ENCODE results near the gene FGL2. TPM values are rescaled to one million over a fixed set of nuclear protein-coding genes. Genes with fewer than 3 reads are reported as not detected.

FGL2 gene
- total RNA-seq, 2 experiments from 2014 or later: 1.5 to 1.6 TPM

DNA sequence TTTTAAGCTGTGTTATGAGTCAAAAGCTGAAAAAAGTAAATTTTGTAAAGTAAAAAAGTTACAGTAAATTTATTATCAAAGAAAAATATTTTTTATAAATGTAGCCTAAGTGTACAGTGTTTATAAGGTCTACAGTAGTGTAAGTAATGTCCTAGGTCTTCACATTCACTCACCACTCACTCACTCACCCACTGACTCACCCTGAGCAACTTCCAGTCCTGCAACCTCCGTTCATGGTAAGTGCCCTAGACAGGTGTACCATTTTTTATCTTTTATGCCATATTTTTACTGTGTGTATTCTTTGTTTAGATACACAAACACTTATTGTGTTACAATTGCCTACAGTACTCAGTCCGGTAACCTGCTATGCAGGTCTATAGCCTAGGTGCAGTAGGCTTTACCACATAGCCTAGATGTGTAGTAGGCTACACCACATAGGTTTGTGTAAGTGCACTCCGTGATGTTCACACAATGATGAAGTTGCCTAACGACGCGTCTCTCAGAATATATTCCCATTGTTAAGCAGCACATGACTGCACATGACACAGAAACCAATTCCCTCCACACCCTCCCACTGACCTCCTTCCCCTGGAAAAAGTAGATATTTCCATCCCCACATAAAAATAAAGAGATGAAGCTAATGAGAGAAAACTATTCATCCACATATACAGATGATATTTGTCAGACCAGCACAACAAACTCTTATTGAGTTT is 44.8 kb upstream of the FGL2 start:
- Mint-ChIP-seq H3K27ac (no peak overlapping the region), H3K9me3 (no peaks in the 10 kb centered on the region), H3K4me1 (ENCODE audit: low read depth) (peaks cover 4% of the 10 kb centered on the region), H3K27me3 (no peaks in the 10 kb centered on the region), H3K36me3 (ENCODE audit: low read depth) (peaks cover 6% of the 10 kb centered on the region), H3K4me3 (no peak overlapping the region)
- Histone ChIP-seq H3K4me1 (ENCODE audit: insufficient read depth, low read length) (peaks cover 4% of the 10 kb centered on the region), H3K27me3 (ENCODE audit: control insufficient read depth in 1 of 2, insufficient read depth in 2 of 2, low read length in 2 of 2) (no peaks in the 10 kb centered on the region), H3K9me3 (ENCODE audit: control insufficient read depth in 1 of 2, insufficient read depth in 1 of 2, low read length in 2 of 2) (no peaks in the 10 kb centered on the region), H3K4me3 (ENCODE audit: low read length) (no peak overlapping the region), H3K36me3 (ENCODE audit: insufficient read depth, low read length) (no peaks in the 10 kb centered on the region), H3K27ac (ENCODE audit: low read depth in 1 of 2, low read length in 2 of 2) (no peak overlapping the region)
- intact Hi-C loops (cut with DNase I, micrococcal nuclease): loop anchor here in 1 of 2 experiments (10.0 kb wide), 1 partner anchor 730 kb away; the partner anchor contains the start of gene UPK3B
- ATAC-seq (ENCODE audit: poor library complexity): no peak
- TF ChIP-seq, protein P1, sequence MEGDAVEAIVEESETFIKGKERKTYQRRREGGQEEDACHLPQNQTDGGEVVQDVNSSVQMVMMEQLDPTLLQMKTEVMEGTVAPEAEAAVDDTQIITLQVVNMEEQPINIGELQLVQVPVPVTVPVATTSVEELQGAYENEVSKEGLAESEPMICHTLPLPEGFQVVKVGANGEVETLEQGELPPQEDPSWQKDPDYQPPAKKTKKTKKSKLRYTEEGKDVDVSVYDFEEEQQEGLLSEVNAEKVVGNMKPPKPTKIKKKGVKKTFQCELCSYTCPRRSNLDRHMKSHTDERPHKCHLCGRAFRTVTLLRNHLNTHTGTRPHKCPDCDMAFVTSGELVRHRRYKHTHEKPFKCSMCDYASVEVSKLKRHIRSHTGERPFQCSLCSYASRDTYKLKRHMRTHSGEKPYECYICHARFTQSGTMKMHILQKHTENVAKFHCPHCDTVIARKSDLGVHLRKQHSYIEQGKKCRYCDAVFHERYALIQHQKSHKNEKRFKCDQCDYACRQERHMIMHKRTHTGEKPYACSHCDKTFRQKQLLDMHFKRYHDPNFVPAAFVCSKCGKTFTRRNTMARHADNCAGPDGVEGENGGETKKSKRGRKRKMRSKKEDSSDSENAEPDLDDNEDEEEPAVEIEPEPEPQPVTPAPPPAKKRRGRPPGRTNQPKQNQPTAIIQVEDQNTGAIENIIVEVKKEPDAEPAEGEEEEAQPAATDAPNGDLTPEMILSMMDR (IDR thresholded peaks at IDR 0.05): no peak
- ChIA-PET POLR2A (interaction anchor here (1.3 kb wide), 1 partner anchor 122 kb away, joined by 6 read pairs; the partner anchor contains the start of gene CCDC146), CTCF (interaction anchor here (0.9 to 1.6 kb wide), 2 partner anchors 10 to 45 kb away, joined by 3 read pairs; partner anchors contain the start of gene FGL2)
- no peak for DNase-seq

DNA sequence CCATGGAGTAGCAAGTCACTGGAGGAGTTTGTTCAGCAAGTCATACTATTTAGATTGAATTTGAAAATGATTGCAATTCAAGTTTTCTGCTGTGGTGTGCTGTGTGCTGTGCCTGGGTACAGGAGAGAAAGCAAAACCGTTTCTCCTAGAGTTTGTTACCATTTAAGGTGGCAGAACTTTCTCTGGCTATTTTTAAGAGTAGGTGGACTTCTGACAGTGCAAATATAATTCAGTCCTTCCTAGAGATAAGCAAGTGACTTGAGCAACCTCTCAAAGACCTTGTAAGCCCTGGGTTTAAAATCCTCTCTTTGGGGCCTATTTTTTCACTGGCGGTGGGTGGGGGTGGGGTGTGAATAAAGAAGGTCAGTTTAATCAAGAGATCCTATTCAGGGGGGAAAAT is 42.9 kb upstream of the FGL2 start:
- Mint-ChIP-seq H3K36me3 (ENCODE audit: low read depth) (peaks cover 18% of the 10 kb centered on the region), H3K9me3 (no peaks in the 10 kb centered on the region), H3K27ac (no peak overlapping the region), H3K27me3 (no peaks in the 10 kb centered on the region), H3K4me3 (no peak overlapping the region), H3K4me1 (ENCODE audit: low read depth) (peaks cover 14% of the 10 kb centered on the region)
- Histone ChIP-seq H3K36me3 (ENCODE audit: insufficient read depth, low read length) (no peaks in the 10 kb centered on the region), H3K4me3 (ENCODE audit: low read length) (no peak overlapping the region), H3K27ac (ENCODE audit: low read depth in 1 of 2, low read length in 2 of 2) (no peak overlapping the region), H3K9me3 (ENCODE audit: control insufficient read depth in 1 of 2, insufficient read depth in 1 of 2, low read length in 2 of 2) (peaks cover 0 to 3% of the 10 kb centered on the region in 2 experiments), H3K4me1 (ENCODE audit: insufficient read depth, low read length) (peaks cover 8% of the 10 kb centered on the region), H3K27me3 (ENCODE audit: control insufficient read depth in 1 of 2, insufficient read depth in 2 of 2, low read length in 2 of 2) (no peaks in the 10 kb centered on the region)
- ChIA-PET CTCF (no interaction called here), POLR2A (no interaction called here)
- intact Hi-C loops (cut with DNase I, micrococcal nuclease): loop anchor here in 1 of 2 experiments (10.0 kb wide), 1 partner anchor 728 kb away; the partner anchor contains the start of gene UPK3B
- TF ChIP-seq, protein P1 (IDR thresholded peaks at IDR 0.05): no peak
- no peak for ATAC-seq (ENCODE audit: poor library complexity)
- DNase-seq: no peak

DNA sequence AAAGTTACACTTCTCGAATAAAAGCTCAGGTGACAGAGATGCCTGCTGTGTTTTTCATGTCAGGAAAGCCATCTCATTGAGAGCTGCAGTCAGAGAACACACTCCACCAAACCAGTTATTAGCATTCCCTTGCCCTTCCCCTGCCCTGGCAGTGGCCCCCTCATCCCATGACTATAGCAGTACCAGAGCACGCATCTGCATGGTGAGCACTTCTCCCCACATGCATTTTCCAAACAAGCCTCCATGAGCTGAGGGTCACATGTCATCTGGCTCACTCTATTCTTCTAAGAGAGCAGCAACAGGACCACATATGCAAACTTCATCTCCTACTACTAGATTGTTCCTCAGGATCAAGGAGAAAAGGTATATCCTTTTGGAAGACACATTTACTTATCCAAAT is 42.4 kb upstream of the FGL2 start:
- DNase-seq: no peak
- peaks cover 23% of the 10 kb centered on the region for H3K36me3 Mint-ChIP-seq (ENCODE audit: low read depth)
- CTCF ChIA-PET: no interaction called here
- peaks cover 14% of the 10 kb centered on the region for H3K4me1 Mint-ChIP-seq (ENCODE audit: low read depth)
- no peaks in the 10 kb centered on the region for H3K27me3 ChIP-seq (ENCODE audit: control insufficient read depth in 1 of 2, insufficient read depth in 2 of 2, low read length in 2 of 2)
- POLR2A ChIA-PET: no interaction called here
- no peaks in the 10 kb centered on the region for H3K9me3 Mint-ChIP-seq
- TF ChIP-seq, protein P1 (IDR thresholded peaks at IDR 0.05): no peak
- H3K9me3 ChIP-seq (ENCODE audit: control insufficient read depth in 1 of 2, insufficient read depth in 1 of 2, low read length in 2 of 2): peaks cover 0 to 3% of the 10 kb centered on the region in 2 experiments
- intact Hi-C loops (cut with DNase I, micrococcal nuclease): loop anchor here in 1 of 2 experiments (10.0 kb wide), 1 partner anchor 727 kb away; the partner anchor contains the start of gene UPK3B
- H3K4me3 Mint-ChIP-seq: no peak overlapping the region
- ATAC-seq (ENCODE audit: poor library complexity): no peak
- H3K27ac ChIP-seq (ENCODE audit: low read depth in 1 of 2, low read length in 2 of 2): no peak overlapping the region
- H3K27ac Mint-ChIP-seq: no peak overlapping the region
- no peaks in the 10 kb centered on the region for H3K36me3 ChIP-seq (ENCODE audit: insufficient read depth, low read length)
- peaks cover 8% of the 10 kb centered on the region for H3K4me1 ChIP-seq (ENCODE audit: insufficient read depth, low read length)
- no peak overlapping the region for H3K4me3 ChIP-seq (ENCODE audit: low read length)
- no peaks in the 10 kb centered on the region for H3K27me3 Mint-ChIP-seq
